Trophoblast cell (in vitro differentiated cells and primary cell): ENCODE data around the gene SH2D3A.

Experiments used
- DNase-seq, 2 donors: peaks; one replicate each; pipeline ENCODE4 v3.0.0-alpha.2; 2016
- H2AFZ ChIP-seq: 2 replicates; pipeline ENCODE4 v1.6.1; 2013; ENCODE audit warnings: low read length, moderate library complexity, mild to moderate bottlenecking; ENCODE audit not compliant: insufficient read depth, poor library complexity
- H2AK5ac ChIP-seq: 2 replicates; pipeline ENCODE4 v1.6.1; 2013; ENCODE audit warnings: mild to moderate bottlenecking, low read length
- H2BK120ac ChIP-seq: 2 replicates; pipeline ENCODE4 v1.6.1; 2013; ENCODE audit warnings: low read length, mild to moderate bottlenecking, moderate library complexity; ENCODE audit not compliant: insufficient read depth, poor library complexity
- H2BK12ac ChIP-seq: 2 replicates; pipeline ENCODE4 v1.6.1; 2013; ENCODE audit warnings: mild to moderate bottlenecking, low read length, moderate library complexity
- H2BK5ac ChIP-seq: 2 replicates; pipeline ENCODE4 v1.6.1; 2013; ENCODE audit warnings: low read length, low read depth, moderate library complexity, mild to moderate bottlenecking; ENCODE audit not compliant: poor library complexity
- H3K14ac ChIP-seq: 2 replicates; pipeline ENCODE4 v1.6.1; 2013; ENCODE audit warnings: mild to moderate bottlenecking, low read length
- H3K18ac ChIP-seq: 2 replicates; pipeline ENCODE4 v1.6.1; 2013; ENCODE audit warnings: mild to moderate bottlenecking, low read length
- H3K23ac ChIP-seq: 2 replicates; pipeline ENCODE4 v1.6.1; 2013; ENCODE audit warnings: low read length
- H3K27ac ChIP-seq: 2 replicates; pipeline ENCODE4 v1.5.1; 2013; ENCODE audit warnings: low read depth, mild to moderate bottlenecking, inconsistent platforms, low read length, moderate library complexity
- H3K27me3 ChIP-seq: 2 replicates; pipeline ENCODE4 v1.6.1; 2013; ENCODE audit warnings: inconsistent platforms, mild to moderate bottlenecking, low read length, moderate library complexity; ENCODE audit not compliant: insufficient read depth
- H3K36me3 ChIP-seq, 2 experiments: 1 replicate in 1 of 2; 2 replicates in 1 of 2; pipeline ENCODE4 v1.6.1; 2013; ENCODE audit warnings: low read length in 2 of 2, mild to moderate bottlenecking in 2 of 2, moderate library complexity in 1 of 2; ENCODE audit not compliant: insufficient read depth in 2 of 2, control insufficient read depth in 1 of 2
- H3K4ac ChIP-seq: 2 replicates; pipeline ENCODE4 v1.6.1; 2013; ENCODE audit warnings: low read depth, mild to moderate bottlenecking, low read length, moderate library complexity
- H3K4me1 ChIP-seq, 2 experiments: 1 replicate in 1 of 2; 2 replicates in 1 of 2; pipeline ENCODE4 v1.6.1; 2013; ENCODE audit warnings: low read length in 2 of 2, mild to moderate bottlenecking in 2 of 2, moderate library complexity in 1 of 2; ENCODE audit not compliant: insufficient read depth in 2 of 2, control insufficient read depth in 1 of 2
- H3K4me2 ChIP-seq: 2 replicates; pipeline ENCODE4 v1.6.1; 2013; ENCODE audit warnings: inconsistent platforms, mild to moderate bottlenecking, low read length, moderate library complexity
- H3K4me3 ChIP-seq: 2 replicates; pipeline ENCODE4 v1.5.1; 2013; ENCODE audit warnings: mild to moderate bottlenecking, low read depth, low read length, inconsistent platforms
- H3K79me1 ChIP-seq: one replicate; pipeline ENCODE4 v1.6.1; 2013; ENCODE audit warnings: low read length
- H3K79me2 ChIP-seq: 2 replicates; pipeline ENCODE4 v1.6.1; 2013; ENCODE audit warnings: low read length, mild to moderate bottlenecking; ENCODE audit not compliant: control insufficient read depth, insufficient read depth, poor library complexity
- H3K9ac ChIP-seq: 2 replicates; pipeline ENCODE4 v1.6.1; 2013; ENCODE audit warnings: mild to moderate bottlenecking, low read length
- H3K9me3 ChIP-seq: 2 replicates; pipeline ENCODE4 v1.6.1; 2013; ENCODE audit warnings: low read depth, mild to moderate bottlenecking, control low read depth, inconsistent platforms, low read length; ENCODE audit not compliant: insufficient read depth
- H4K12ac ChIP-seq: 2 replicates; pipeline ENCODE4 v1.6.1; 2013; ENCODE audit warnings: low read depth, mild to moderate bottlenecking, low read length, moderate library complexity
- H4K8ac ChIP-seq: 2 replicates; pipeline ENCODE4 v1.6.1; 2013; ENCODE audit warnings: low read depth, mild to moderate bottlenecking, low read length, moderate library complexity
- H4K91ac ChIP-seq: one replicate; pipeline ENCODE4 v1.6.1; 2013; ENCODE audit warnings: low read depth, mild to moderate bottlenecking, low read length, moderate library complexity
- WGBS: extraction: QIAGEN DNeasy Blood & Tissue Kit; methylation state at CpG from one replicate; pipeline ENCODE4 v1.1.7; 2013; ENCODE audit warnings: missing lambda C conversion rate; ENCODE audit not compliant: insufficient read length, insufficient coverage; ENCODE audit errors: extremely low coverage; 5-methylcytosine and 5-hydroxymethylcytosine counted together

Gene SH2D3A

GRCh38 chr19:6794686-6795431 lies 27.6 kb upstream of the SH2D3A start:
- Histone ChIP-seq H3K79me2 (no peaks in the 10 kb centered on the region), H2AFZ (no peak overlapping the region), H2BK12ac (no peak overlapping the region), H4K8ac (no peak overlapping the region), H3K4me1 (no peaks in the 10 kb centered on the region), H3K4ac (no peak overlapping the region), H3K14ac (no peak overlapping the region), H3K9me3 (peaks cover 11% of the 10 kb centered on the region), H2BK120ac (no peak overlapping the region), H3K79me1 (no peaks in the 10 kb centered on the region), H2AK5ac (no peak overlapping the region), H3K27me3 (no peaks in the 10 kb centered on the region), H4K91ac (no peak overlapping the region), H3K4me2 (no peak overlapping the region), H3K27ac (no peak overlapping the region), H3K36me3 (no peaks in the 10 kb centered on the region), H3K9ac (no peak overlapping the region), H3K18ac (no peak overlapping the region), H2BK5ac (no peak overlapping the region), H4K12ac (no peak overlapping the region), H3K4me3 (no peak overlapping the region), H3K23ac (no peak overlapping the region)
- DNase-seq = no peak
- no CpG with 5 or more reads among the region's 13 CpGs for WGBS

DNA sequence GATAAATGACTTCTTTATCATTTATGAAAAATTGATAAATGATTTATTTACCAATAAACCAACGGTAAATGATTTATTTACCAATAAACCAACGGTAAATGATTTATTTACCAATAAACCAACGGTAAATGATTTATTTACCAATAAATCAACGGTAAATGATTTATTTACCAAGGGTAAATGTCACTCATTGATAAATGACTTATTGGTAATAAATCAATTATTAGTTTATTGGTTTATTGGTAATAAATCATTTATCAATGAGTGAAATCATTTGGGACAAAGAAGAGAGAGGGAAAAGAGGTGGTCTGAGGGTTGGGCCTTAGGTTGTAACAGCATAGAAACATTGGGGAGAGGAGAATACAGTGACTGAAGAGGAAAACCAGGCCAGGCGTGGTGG lies 26.7 kb upstream of the SH2D3A start:
- no peaks in the 10 kb centered on the region for H3K4me1 ChIP-seq
- no peak overlapping the region for H2AK5ac ChIP-seq
- H3K4me3 ChIP-seq = no peak overlapping the region
- no peaks in the 10 kb centered on the region for H3K36me3 ChIP-seq
- no peak overlapping the region for H4K12ac ChIP-seq
- no peak overlapping the region for H2BK5ac ChIP-seq
- no peak overlapping the region for H3K27ac ChIP-seq
- H3K79me1 ChIP-seq = no peaks in the 10 kb centered on the region
- H3K23ac ChIP-seq = no peak overlapping the region
- no peak overlapping the region for H2BK12ac ChIP-seq
- no peak overlapping the region for H2BK120ac ChIP-seq
- H3K27me3 ChIP-seq = no peaks in the 10 kb centered on the region
- no peak overlapping the region for H3K18ac ChIP-seq
- no peak overlapping the region for H3K14ac ChIP-seq
- no peaks in the 10 kb centered on the region for H3K79me2 ChIP-seq
- H4K91ac ChIP-seq = no peak overlapping the region
- H3K4me2 ChIP-seq = no peak overlapping the region
- no peak overlapping the region for H4K8ac ChIP-seq
- DNase-seq = no peak
- peaks cover 11% of the 10 kb centered on the region for H3K9me3 ChIP-seq
- no CpG with 5 or more reads among the region's 5 CpGs for WGBS
- H2AFZ ChIP-seq = no peak overlapping the region
- H3K4ac ChIP-seq = no peak overlapping the region
- no peak overlapping the region for H3K9ac ChIP-seq

GRCh38 chr19:6793411-6793810 lies 26.2 kb upstream of the SH2D3A start:
- Histone ChIP-seq H2AK5ac (no peak overlapping the region), H3K27me3 (no peaks in the 10 kb centered on the region), H3K4me1 (no peaks in the 10 kb centered on the region), H3K4me3 (no peak overlapping the region), H2BK12ac (no peak overlapping the region), H2BK5ac (no peak overlapping the region), H2AFZ (no peak overlapping the region), H4K8ac (no peak overlapping the region), H3K79me2 (no peaks in the 10 kb centered on the region), H4K12ac (no peak overlapping the region), H3K14ac (no peak overlapping the region), H4K91ac (no peak overlapping the region), H3K4me2 (no peak overlapping the region), H3K79me1 (no peaks in the 10 kb centered on the region), H3K9me3 (peaks cover 11% of the 10 kb centered on the region), H3K4ac (no peak overlapping the region), H3K18ac (no peak overlapping the region), H3K36me3 (no peaks in the 10 kb centered on the region), H3K9ac (no peak overlapping the region), H3K27ac (no peak overlapping the region), H2BK120ac (no peak overlapping the region), H3K23ac (no peak overlapping the region)
- WGBS = no CpG with 5 or more reads among the region's 4 CpGs
- DNase-seq = no peak

- Histone ChIP-seq H4K12ac (no peak overlapping the region), H2BK5ac (no peak overlapping the region), H3K14ac (no peak overlapping the region), H3K79me2 (no peaks in the 10 kb centered on the region), H2AFZ (no peak overlapping the region), H3K79me1 (no peaks in the 10 kb centered on the region), H4K91ac (no peak overlapping the region), H3K27ac (no peak overlapping the region), H3K4me3 (no peak overlapping the region), H3K4ac (no peak overlapping the region), H3K23ac (no peak overlapping the region), H2BK12ac (no peak overlapping the region), H4K8ac (no peak overlapping the region), H3K9ac (no peak overlapping the region), H3K36me3 (no peaks in the 10 kb centered on the region), H2BK120ac (no peak overlapping the region), H2AK5ac (no peak overlapping the region), H3K18ac (no peak overlapping the region), H3K4me2 (no peak overlapping the region), H3K9me3 (peaks cover 11% of the 10 kb centered on the region), H3K4me1 (no peaks in the 10 kb centered on the region), H3K27me3 (no peaks in the 10 kb centered on the region)
- no CpG with 5 or more reads among the region's 6 CpGs for WGBS
- DNase-seq = no peak
These were observed 24.0 kb upstream of the SH2D3A start for GRCh38 chr19:6791237-6791636.
